GM21447 (cell line): Measurements from ENCODE around the gene SEMA6A.

ENCODE experiments used
- ATAC-seq: cut with Tn5 transposase; IDR thresholded peaks from one replicate; pipeline ENCODE4 v1.9.1; 2021; ENCODE audit not compliant: unreplicated experiment

The SEMA6A gene

DNA sequence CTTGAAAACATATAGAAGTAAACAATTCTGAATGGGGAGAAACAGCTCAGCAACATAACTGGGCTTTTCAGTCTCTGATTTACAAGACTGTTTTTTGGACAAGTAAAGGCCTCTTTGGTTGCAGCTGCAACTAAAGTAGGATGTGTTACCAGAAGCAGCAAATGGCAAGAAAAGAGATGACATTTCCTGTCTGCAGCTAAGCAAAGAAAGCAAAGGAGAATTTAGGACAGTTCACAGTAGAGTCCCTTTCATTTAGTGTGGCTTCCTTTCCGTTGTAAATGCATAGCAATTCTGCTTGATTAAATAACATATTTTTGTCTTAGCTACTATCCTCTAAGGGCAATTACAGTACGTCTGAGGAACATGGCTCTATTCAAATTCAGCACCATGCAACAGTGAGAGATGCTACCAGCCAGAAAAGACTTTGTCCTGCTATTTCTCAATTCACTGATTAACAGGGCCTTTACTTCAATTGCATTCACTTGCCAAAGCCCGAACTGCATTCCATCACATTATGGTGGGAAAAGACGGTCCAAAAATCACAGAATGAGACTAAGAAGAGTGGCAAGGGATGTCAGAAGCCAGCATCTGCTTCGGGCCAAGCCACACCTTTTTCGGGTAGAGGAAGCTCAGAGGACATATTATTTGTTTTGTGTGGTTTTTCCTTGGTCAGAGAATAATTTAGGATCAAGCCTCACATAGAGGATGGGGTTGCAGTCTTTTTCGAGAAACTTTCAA is 107.7 kb downstream of the SEMA6A start:
- no peak for ATAC-seq

DNA sequence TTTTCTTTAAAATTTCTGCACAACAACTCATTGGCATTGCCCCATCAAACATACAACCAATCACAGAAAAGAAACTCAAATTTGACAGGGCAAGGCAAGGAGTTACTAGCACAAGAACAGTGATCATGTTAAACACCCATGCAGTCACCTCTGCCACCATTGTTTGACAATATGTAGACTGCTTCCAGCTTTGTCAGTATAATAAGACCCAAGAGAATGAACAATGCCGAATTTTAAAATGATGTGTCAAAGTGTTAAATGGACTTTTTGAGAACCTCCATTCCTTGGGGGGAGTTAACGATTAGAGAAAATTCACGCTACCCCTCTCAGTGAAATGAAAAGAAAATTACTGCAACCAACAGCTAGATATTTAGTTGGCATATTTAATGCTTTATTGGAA is 109.2 kb downstream of the SEMA6A start:
- no peak for ATAC-seq

GRCh38 chr5:116464144-116464708 is 110.4 kb downstream of the SEMA6A start:
- ATAC-seq, result no peak

DNA sequence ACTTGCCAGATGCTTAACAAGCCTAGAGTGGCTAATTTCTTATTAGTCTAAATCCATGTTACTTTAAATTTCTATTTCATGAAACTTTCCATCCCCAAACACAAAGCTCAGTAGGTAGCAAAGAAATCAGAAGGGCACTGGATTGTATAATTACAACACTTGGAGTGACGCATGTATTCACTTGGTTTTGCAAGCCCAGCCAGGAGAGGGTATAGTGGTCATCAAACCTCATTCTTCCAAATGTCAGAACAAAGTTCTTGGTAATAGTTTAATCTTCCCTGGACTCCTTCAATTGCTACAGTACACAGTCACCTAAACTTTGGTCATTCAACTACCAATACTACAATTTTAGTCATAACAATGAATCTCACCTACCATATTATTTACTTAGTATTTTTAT is 112.1 kb downstream of the SEMA6A start:
- no peak for ATAC-seq

GRCh38 chr5:116459301-116459700 is 115.3 kb downstream of the SEMA6A start:
- no peak for ATAC-seq

DNA sequence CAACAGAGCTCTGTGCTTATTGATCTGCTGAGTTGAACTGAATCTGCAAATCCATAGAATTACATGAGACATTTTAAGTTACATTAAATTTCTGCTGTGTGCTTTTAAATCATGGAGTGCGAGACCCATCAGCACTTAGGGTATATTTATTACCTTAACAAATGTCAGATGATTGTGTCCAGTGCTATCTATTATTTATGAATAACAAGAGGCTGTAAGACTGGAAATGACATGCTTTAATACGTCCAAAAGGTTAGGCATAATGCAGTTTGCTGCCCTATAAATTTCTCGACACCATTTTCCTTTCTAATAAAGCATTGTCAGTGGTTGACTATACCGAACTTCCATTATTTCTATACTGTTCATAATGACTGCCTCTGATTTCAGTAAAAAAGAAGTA is 117.6 kb downstream of the SEMA6A start:
- ATAC-seq, result no peak

GRCh38 chr5:116456036-116456435 is 118.6 kb downstream of the SEMA6A start:
- no peak for ATAC-seq

GRCh38 chr5:116455061-116455460 is 119.6 kb downstream of the SEMA6A start:
- ATAC-seq, result no peak

DNA sequence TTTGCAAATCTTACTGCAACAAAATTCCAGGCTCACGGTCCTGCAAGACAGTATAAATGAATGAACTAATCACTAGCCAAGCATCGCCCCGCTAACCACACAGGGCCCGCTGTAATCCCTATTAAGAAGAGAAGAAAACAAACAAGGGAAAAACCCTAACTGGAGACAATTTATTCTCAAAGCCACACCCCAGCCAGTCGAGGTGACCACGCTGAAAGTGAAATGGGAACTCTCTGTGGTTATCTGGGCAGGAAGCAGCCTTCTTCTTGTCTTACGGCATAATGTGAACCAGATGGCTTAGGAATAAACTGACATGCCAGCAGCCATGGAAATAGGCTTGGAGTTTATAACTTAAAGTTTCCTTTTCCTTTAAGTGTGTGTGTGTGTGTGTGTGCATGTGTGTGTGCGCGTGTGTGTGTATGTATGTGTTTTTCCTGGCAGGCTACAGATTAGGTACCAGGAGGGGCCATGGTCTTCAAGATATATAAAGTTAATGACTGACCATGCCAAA is 120.2 kb downstream of the SEMA6A start:
- ATAC-seq, result peak; percentile 100

DNA sequence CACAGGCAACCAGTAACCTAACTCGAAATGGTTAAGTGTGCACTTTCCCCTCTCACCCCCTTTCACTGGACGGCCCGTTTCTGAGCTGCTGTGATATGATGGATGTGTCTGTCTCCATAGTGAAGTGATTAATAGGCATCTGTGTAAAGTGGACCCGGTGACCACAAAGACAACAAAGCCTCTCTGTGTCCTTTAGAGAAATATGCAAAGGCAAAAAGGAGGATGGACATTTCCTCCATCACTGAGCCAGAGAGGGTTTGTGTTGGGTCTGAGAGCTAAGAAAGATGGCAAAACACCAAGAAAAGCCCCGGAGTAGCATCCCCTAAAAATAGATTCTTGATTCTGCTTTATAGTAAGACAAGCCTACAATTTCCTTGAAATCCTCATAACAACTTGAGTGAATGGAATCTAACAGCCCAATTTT is 120.6 kb downstream of the SEMA6A start:
- no peak for ATAC-seq

DNA sequence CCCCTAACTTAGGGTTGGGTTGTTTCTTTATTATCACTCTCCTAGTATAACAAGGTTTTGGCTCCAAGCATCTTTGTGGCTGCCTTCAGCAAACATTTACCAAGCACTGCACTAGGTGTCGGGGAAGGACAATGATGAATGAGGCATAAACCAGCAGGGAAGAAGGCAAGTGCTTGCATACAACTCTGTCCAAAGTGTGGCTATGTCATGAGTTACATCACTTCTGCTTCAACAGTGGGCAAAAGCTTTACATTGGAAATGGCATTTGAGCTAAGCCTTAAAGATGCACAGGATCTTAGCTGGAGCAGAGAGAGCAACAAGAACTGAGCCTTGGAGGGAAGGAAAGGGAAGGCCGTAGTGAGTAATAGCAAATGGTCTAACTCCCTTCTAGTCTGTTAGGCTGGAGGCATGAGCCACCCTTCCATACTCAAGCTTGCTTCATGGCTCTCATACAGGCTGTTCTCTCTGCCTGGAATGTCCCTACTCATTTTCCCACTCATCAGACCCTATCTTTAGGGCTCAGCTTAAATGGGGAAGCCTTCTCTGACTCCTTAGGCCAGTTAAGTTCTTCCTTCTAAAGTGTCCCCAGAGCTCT is 121.8 kb downstream of the SEMA6A start:
- ATAC-seq, result no peak

- ATAC-seq, result no peak
These were observed 122.6 kb downstream of the SEMA6A start for GRCh38 chr5:116451905-116452450.

DNA sequence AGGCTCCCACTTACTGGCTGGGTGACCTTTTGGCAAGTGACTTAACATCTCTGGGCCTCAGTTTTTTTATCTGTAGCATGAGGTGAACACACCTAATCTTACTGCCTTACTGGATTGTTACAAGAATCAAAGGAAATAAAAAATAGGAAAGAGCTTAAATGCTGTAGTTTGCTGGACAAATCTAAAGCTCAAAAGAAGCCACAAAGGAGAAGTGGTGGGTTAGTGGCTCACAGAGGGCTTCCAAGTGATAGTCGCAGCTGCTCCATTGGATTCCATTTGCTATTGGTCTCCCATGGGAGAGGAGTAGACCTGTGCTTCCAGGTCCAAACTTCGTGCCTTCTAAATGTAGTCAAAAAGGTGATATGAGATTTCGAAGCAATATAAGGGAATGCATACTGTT is 123.6 kb downstream of the SEMA6A start:
- no peak for ATAC-seq

DNA sequence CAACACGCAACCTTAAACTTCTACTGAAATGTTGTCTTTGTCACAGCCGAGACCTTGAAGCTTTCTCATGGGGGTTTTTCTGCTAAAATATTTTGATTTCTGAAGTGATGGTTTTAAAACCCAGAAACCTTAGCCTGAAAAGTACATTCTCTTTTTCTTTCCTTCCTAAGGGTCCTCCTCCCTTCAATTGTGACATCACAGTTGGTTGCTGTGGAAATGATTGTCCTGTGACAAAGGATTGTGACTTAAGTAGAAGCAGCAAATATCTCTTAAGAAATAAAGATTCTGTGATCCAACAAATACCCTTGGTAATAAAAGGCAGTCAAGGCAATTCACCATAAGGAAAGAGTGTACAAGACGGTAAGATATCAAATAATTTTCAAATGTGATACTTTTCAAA is 125.2 kb downstream of the SEMA6A start:
- no peak for ATAC-seq

DNA sequence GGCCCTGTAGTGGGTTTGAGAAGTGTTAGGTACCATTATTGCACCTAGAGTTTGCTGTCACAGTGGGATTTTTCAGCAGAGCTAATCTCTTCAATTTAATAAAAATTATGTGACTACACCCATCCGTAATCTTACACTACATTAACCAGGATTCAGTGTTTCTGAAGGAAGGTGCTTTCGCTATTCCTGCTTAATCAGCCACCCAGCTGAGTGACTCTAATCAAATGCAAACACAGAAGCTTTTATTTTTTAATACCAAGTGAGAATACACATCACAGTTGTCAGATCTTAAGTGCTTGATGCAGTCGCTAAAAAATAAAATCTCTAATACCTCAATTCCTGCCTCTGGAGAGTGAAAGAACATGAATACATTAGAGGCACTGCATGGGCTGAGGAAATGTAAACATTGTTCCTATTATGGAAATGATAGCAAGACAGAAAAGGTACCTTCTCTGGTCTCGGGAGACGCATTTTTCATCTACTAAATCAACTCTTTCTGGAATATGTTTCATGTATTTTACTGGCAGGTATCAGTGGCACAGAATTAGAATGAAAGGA is 125.7 kb downstream of the SEMA6A start:
- ATAC-seq, result no peak

GRCh38 chr5:116448450-116448849 is 126.2 kb downstream of the SEMA6A start:
- ATAC-seq, result no peak

DNA sequence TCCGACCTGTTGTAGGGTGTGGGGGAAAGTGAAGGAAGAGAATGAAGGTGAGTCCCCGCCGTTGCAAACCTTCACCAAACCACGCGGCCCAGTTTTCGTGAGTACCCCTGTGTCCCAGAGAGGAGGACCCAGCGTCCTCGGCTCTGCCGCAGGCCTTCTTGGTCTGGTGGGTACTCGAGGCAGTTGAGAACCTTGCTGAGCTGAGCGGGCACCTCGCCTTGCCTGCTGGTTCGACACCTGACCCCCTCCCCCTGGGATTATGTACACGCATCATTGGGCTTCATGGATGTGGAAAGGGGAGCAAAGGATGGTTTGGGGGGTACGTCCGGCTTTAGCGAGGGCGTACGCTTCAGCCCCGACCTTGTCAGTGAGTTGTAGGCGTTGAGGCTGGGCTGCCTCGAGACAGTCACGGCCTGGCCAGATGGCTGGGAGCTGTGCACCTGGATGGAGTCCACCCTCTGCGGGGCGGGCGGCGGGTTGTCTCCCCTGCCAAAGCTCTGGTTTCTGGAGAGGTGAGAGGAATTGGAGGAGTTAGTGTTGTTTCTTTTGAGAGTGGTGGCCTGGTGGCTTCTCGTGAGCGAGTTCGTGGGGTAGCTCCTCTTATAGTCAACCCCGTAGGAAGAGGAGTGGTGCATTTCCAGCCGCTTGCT is 128.1 kb downstream of the SEMA6A start:
- ATAC-seq, result no peak

GRCh38 chr5:116445311-116445710 is 129.3 kb downstream of the SEMA6A start:
- ATAC-seq, result no peak

GRCh38 chr5:116444373-116445295 is 130.0 kb downstream of the SEMA6A start:
- ATAC-seq, result no peak

GRCh38 chr5:116442931-116443551 is 131.6 kb downstream of the SEMA6A start:
- no peak for ATAC-seq
